ENCODE data around the gene ENDOV. TPM values are rescaled to one million over a fixed set of nuclear protein-coding genes. Genes with fewer than 3 reads are reported as not detected.

ENDOV gene
- total RNA-seq, 1 donor from 2014 or later = 11.8 TPM

DNA sequence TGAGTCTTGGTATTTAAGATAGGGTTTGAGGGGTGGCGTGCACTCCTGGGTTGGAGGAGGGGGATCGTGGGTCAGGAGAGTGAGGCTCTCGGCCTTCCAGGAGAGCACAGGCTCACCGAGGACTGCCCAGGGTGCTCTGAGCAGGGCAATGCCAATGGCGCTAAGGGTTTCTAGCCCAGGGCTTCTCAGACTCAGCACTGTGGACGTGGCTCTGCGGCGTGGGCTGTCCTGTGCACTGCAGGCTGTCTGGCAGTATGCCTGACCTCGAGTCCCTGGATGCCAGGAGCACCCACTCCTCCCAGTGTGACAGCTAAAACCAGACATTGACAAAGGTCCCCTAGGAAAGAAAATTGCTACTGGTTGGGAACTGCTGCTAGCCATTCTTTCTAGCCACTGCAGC is 37.2 kb upstream of the ENDOV start:
- Histone ChIP-seq H3K4me1 (no peaks in the 10 kb centered on the region), H3K4me3 (no peak overlapping the region), H3K9me3 (no peaks in the 10 kb centered on the region), H3K27me3 (no peaks in the 10 kb centered on the region), H3K27ac (no peak overlapping the region), H3K36me3 (peaks cover 9 to 87% of the 10 kb centered on the region in 2 donors)
- no peak for DNase-seq (ENCODE audit: extremely low spot score in 2 of 2)
- intact Hi-C loops (cut with DNase I) = no loop called here
- TF ChIP-seq POLR2AphosphoS5 (IDR thresholded peaks at IDR 0.05; ENCODE audit: insufficient read depth in 1 of 2, low read depth in 1 of 2) (no peak), POLR2A (IDR thresholded peaks at IDR 0.05) (no peak)
- TF ChIP-seq, protein P1, sequence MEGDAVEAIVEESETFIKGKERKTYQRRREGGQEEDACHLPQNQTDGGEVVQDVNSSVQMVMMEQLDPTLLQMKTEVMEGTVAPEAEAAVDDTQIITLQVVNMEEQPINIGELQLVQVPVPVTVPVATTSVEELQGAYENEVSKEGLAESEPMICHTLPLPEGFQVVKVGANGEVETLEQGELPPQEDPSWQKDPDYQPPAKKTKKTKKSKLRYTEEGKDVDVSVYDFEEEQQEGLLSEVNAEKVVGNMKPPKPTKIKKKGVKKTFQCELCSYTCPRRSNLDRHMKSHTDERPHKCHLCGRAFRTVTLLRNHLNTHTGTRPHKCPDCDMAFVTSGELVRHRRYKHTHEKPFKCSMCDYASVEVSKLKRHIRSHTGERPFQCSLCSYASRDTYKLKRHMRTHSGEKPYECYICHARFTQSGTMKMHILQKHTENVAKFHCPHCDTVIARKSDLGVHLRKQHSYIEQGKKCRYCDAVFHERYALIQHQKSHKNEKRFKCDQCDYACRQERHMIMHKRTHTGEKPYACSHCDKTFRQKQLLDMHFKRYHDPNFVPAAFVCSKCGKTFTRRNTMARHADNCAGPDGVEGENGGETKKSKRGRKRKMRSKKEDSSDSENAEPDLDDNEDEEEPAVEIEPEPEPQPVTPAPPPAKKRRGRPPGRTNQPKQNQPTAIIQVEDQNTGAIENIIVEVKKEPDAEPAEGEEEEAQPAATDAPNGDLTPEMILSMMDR (IDR thresholded peaks at IDR 0.05) = no peak

DNA sequence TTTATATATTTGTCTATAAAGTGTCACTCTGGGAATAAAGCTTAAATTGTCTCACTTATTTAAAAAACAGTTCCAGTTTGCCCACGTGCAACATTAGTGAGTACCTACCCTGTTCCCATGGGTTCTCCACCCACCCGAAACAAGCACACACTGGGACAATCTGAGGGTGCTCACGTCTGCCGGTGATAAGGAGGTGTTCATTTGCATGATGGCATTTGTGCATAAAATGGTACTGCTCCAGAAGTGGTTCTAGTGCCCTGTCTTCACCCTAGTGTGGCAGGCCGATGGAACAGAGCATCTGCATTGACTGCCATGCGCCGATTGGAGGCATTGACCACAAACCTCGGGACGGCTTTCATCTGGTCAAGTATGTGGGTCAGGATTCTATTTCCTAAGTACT is 35.6 kb upstream of the ENDOV start:
- TF ChIP-seq POLR2A (IDR thresholded peaks at IDR 0.05) (no peak), POLR2AphosphoS5 (IDR thresholded peaks at IDR 0.05; ENCODE audit: insufficient read depth in 1 of 2, low read depth in 1 of 2) (no peak)
- TF ChIP-seq, protein P1 (IDR thresholded peaks at IDR 0.05) = no peak
- intact Hi-C loops (cut with DNase I) = no loop called here
- Histone ChIP-seq H3K27ac (no peak overlapping the region), H3K4me1 (no peaks in the 10 kb centered on the region), H3K27me3 (no peaks in the 10 kb centered on the region), H3K9me3 (no peaks in the 10 kb centered on the region), H3K4me3 (no peak overlapping the region), H3K36me3 (peaks cover 9 to 80% of the 10 kb centered on the region in 2 donors)
- no peak for DNase-seq (ENCODE audit: extremely low spot score in 2 of 2)

DNA sequence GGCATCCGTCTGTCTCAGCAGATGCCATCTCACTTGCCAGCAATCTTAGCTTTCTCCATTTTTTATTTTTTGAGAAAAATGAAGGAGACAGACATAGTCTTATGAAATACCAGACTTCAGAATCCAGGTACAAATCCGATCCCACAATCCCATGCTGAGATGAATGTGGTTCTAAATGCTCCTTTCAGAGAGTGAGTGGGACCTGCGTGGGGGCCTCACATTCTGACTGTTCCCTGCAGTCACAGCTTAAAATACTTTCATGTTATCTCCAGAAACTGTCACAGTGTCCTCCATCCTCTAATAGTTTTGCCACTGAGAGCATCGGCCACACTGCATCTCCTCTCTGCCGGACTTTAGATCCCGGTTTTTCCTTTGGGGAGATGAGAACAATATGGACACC is 34.9 kb upstream of the ENDOV start:
- Histone ChIP-seq H3K27ac (no peak overlapping the region), H3K9me3 (no peaks in the 10 kb centered on the region), H3K36me3 (peaks cover 8 to 82% of the 10 kb centered on the region in 2 donors), H3K4me1 (no peaks in the 10 kb centered on the region), H3K27me3 (no peaks in the 10 kb centered on the region), H3K4me3 (no peak overlapping the region)
- TF ChIP-seq, protein P1 (IDR thresholded peaks at IDR 0.05) = no peak
- TF ChIP-seq POLR2A (IDR thresholded peaks at IDR 0.05) (no peak), POLR2AphosphoS5 (IDR thresholded peaks at IDR 0.05; ENCODE audit: insufficient read depth in 1 of 2, low read depth in 1 of 2) (no peak)
- no peak for DNase-seq (ENCODE audit: extremely low spot score in 2 of 2)
- intact Hi-C loops (cut with DNase I) = no loop called here

DNA sequence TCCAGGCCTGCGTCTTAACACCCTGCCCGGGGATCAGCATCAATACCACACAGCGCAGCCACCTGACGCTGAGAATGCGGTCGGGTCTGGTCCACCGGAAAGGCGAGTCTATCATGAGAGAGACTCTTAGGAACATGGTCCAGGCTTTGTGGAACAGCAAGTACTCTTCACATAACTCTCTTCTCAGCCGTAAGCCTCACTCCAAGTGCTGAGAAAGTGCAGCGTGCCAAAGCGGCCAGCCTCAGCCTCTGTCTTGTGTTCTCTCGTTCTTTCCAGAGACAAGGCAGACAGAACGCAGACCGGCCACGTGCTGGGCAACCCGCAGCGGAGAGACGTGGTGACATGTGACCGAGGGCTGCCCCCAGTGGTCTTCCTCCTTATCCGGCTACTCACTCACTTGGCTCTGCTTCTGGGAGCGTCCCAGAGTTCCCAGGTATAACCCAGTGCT is 34.4 kb upstream of the ENDOV start:
- H3K4me1 ChIP-seq = no peaks in the 10 kb centered on the region

DNA sequence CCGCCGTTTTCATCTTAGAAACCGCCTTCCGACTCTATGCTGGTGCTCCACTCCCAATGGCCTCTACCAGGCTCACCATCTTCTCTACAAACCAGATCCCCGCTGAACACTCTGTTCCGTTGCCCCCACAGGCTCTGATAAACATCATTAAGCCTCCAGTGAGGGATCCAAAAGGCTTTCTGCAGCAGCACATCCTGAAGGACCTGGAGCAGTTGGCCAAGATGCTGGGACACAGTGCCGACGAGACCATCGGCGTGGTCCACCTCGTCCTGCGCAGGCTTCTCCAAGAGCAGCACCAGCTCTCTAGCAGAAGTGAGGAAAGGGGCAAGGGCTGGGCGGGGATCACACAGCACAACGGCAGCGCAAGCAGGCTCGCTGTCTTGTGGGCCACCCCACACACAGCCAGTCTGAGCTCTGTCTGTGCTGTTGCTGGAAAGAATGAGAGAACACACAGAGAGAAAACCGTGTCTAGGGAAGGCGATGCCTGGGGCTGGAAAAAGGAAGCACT is 33.5 kb upstream of the ENDOV start:
- Histone ChIP-seq H3K36me3 (peaks cover 6 to 82% of the 10 kb centered on the region in 2 donors), H3K27me3 (no peaks in the 10 kb centered on the region), H3K9me3 (no peaks in the 10 kb centered on the region), H3K4me3 (no peak overlapping the region), H3K4me1 (no peaks in the 10 kb centered on the region), H3K27ac (no peak overlapping the region)
- no peak for TF ChIP-seq POLR2AphosphoS5 (IDR thresholded peaks at IDR 0.05; ENCODE audit: insufficient read depth in 1 of 2, low read depth in 1 of 2)
- intact Hi-C loops (cut with DNase I) = no loop called here
- no peak for DNase-seq (ENCODE audit: extremely low spot score in 2 of 2)

More for the DNA sequence above, 34.4 kb upstream of the ENDOV start:
- H3K9me3 ChIP-seq = no peaks in the 10 kb centered on the region
- peaks cover 7 to 82% of the 10 kb centered on the region in 2 donors for H3K36me3 ChIP-seq
- H3K4me3 ChIP-seq = no peak overlapping the region
- TF ChIP-seq POLR2A (IDR thresholded peaks at IDR 0.05) (no peak), POLR2AphosphoS5 (IDR thresholded peaks at IDR 0.05; ENCODE audit: insufficient read depth in 1 of 2, low read depth in 1 of 2) (no peak)
- TF ChIP-seq, protein P1 (IDR thresholded peaks at IDR 0.05) = no peak
- H3K27ac ChIP-seq = no peak overlapping the region
- H3K27me3 ChIP-seq = no peaks in the 10 kb centered on the region
- DNase-seq (ENCODE audit: extremely low spot score in 2 of 2) = no peak
- intact Hi-C loops (cut with DNase I) = no loop called here
